ENCODE measurements around the gene ETV1. TPM values are rescaled to one million over a fixed set of nuclear protein-coding genes. Genes with fewer than 3 reads are reported as not detected.

The ETV1 gene
- total RNA-seq, 1 donor from 2014 or later = 15.2 TPM

DNA sequence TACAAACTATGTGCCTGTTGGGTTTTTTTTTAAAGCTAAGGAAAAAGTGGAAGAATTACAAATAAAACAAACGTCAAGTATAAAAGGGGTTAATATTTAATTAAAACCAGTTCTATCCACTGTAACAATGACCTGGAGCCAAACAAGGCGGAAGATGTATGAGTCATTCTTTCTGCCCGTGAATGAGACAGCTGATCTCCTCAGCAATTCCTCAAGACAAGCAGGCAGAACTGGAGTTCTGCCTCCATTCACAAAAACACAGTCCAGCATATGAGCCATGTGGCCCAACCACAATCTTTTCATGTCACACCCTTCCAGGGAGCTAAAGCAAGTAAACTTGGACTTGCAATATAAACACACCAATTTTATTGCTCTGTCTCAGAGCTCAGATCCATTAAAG lies 8.4 kb downstream of the ETV1 start:
- Mint-ChIP-seq H3K9me3 (ENCODE audit: unreplicated experiment) (no peaks in the 10 kb centered on the region), H3K4me3 (ENCODE audit: unreplicated experiment) (no peak overlapping the region), H3K4me1 (ENCODE audit: unreplicated experiment) (peaks cover 31% of the 10 kb centered on the region), H3K27ac (ENCODE audit: unreplicated experiment) (peak overlapping the region; percentile 78), H3K36me3 (ENCODE audit: unreplicated experiment) (peaks cover 9% of the 10 kb centered on the region), H3K27me3 (ENCODE audit: unreplicated experiment) (no peaks in the 10 kb centered on the region)
- TF ChIP-seq, protein P1, sequence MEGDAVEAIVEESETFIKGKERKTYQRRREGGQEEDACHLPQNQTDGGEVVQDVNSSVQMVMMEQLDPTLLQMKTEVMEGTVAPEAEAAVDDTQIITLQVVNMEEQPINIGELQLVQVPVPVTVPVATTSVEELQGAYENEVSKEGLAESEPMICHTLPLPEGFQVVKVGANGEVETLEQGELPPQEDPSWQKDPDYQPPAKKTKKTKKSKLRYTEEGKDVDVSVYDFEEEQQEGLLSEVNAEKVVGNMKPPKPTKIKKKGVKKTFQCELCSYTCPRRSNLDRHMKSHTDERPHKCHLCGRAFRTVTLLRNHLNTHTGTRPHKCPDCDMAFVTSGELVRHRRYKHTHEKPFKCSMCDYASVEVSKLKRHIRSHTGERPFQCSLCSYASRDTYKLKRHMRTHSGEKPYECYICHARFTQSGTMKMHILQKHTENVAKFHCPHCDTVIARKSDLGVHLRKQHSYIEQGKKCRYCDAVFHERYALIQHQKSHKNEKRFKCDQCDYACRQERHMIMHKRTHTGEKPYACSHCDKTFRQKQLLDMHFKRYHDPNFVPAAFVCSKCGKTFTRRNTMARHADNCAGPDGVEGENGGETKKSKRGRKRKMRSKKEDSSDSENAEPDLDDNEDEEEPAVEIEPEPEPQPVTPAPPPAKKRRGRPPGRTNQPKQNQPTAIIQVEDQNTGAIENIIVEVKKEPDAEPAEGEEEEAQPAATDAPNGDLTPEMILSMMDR (IDR thresholded peaks at IDR 0.05) = no peak
- no peak for DNase-seq (ENCODE audit: extremely low spot score, unreplicated experiment)

DNA sequence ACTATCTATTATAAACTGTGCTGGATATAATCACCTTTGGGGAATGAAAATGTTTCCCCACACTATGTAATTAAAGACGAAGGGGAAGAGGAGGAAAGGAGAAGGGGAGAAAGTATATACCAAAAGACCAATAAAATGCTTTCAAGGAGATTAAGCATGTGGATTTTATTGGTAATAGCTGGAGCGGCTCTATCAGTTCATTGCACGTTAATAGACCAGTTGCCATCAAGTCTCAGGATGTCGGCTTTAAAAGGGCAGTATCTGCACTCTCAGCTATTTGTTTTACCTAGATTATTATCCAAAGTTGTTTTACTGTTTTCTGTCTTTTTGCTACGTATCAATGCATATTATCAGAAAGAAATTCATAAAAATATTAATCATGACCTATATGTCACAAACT lies 9.0 kb downstream of the ETV1 start:
- no peaks in the 10 kb centered on the region for H3K27me3 Mint-ChIP-seq (ENCODE audit: unreplicated experiment)
- H3K4me1 Mint-ChIP-seq (ENCODE audit: unreplicated experiment) = peaks cover 31% of the 10 kb centered on the region
- peak overlapping the region; percentile 5 for H3K4me3 Mint-ChIP-seq (ENCODE audit: unreplicated experiment)
- no peak for DNase-seq (ENCODE audit: extremely low spot score, unreplicated experiment)
- TF ChIP-seq, protein P1 (IDR thresholded peaks at IDR 0.05) = no peak
- peak overlapping the region; percentile 78 for H3K27ac Mint-ChIP-seq (ENCODE audit: unreplicated experiment)
- H3K9me3 Mint-ChIP-seq (ENCODE audit: unreplicated experiment) = no peaks in the 10 kb centered on the region
- peaks cover 11% of the 10 kb centered on the region for H3K36me3 Mint-ChIP-seq (ENCODE audit: unreplicated experiment)

DNA sequence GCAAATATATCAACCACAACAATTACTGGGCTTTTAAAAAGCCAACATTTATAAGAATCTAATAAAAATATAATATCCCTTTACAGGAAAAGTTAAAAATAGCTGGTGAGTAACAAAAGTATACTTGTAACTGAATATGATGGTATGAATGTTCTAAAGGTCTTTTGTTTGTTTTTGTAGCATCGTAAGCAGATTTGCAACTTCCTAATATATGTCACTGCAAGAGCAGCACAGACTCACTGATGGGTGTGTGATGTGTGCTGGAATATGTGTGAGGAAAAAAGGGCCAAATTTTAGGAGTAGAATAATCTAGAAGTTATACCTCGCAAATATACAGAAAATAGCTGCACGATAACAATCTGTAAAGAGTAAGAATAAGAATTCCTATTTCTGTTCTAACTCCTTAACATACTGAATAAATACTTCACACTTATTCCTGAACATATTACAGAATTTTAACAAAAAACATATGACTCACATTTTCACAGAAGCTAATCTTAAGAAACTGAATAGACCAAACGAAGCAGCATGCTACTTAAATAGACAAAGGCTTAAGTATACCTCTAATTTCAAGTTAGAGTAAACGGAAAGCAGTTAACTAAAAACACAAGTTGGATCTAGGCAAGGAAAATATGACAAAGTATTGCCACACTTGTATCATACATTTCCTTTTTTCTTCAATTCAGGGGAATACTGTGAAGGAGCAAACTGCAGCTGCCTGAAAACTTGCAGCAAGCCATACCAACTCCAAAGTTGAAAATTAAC lies 9.6 kb downstream of the ETV1 start:
- peak overlapping the region; percentile 78 for H3K27ac Mint-ChIP-seq (ENCODE audit: unreplicated experiment)
- H3K4me1 Mint-ChIP-seq (ENCODE audit: unreplicated experiment) = peaks cover 31% of the 10 kb centered on the region
- peak overlapping the region; percentile 5 for H3K4me3 Mint-ChIP-seq (ENCODE audit: unreplicated experiment)
- H3K36me3 Mint-ChIP-seq (ENCODE audit: unreplicated experiment) = peaks cover 11% of the 10 kb centered on the region
- H3K27me3 Mint-ChIP-seq (ENCODE audit: unreplicated experiment) = no peaks in the 10 kb centered on the region
- TF ChIP-seq, protein P1 (IDR thresholded peaks at IDR 0.05) = no peak
- no peak for DNase-seq (ENCODE audit: extremely low spot score, unreplicated experiment)
- no peaks in the 10 kb centered on the region for H3K9me3 Mint-ChIP-seq (ENCODE audit: unreplicated experiment)

DNA sequence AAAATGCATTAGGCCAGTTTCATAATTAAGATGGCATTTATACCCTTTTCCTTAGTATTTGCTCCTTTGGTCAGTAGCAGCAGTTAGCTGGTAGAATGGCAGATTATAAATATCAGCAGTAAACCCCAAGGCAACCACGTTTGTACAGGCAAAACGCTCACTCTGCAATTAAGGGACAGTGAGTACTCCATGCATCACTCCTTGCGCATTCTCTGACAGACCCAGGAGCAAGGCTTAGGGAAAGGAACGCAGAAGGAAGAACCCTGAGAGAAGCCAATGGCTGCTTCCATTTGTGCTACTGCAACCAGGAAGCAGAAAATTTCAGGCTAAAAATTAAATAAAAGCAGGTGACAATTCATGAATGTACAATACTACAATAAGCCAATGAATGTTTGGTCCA lies 12.9 kb downstream of the ETV1 start:
- Mint-ChIP-seq H3K27me3 (ENCODE audit: unreplicated experiment) (no peaks in the 10 kb centered on the region), H3K4me3 (ENCODE audit: unreplicated experiment) (no peak overlapping the region)

DNA sequence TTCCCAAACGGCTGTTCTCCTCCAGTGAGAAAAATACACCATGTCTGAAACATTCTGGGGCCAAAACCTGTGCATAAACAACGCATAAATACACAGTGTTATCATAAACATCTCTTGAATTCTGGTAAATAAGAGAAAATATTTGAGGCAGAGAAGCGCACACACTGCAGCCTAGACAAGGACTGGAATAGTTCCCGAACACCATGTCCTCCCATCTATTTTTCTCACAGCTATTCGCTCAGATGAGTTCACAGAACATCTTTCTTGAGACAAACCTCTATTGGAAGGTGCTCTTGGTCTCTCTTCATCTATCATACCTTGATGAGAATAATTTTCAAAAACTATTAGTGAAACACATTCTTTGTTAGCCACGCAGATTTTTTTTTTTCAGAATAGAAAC lies 24.4 kb downstream of the ETV1 start:
- Mint-ChIP-seq H3K4me3 (ENCODE audit: unreplicated experiment) (no peak overlapping the region), H3K4me1 (ENCODE audit: unreplicated experiment) (no peaks in the 10 kb centered on the region), H3K9me3 (ENCODE audit: unreplicated experiment) (no peaks in the 10 kb centered on the region), H3K27ac (ENCODE audit: unreplicated experiment) (no peak overlapping the region), H3K27me3 (ENCODE audit: unreplicated experiment) (no peaks in the 10 kb centered on the region), H3K36me3 (ENCODE audit: unreplicated experiment) (no peaks in the 10 kb centered on the region)
- DNase-seq (ENCODE audit: extremely low spot score, unreplicated experiment) = no peak
- TF ChIP-seq, protein P1 (IDR thresholded peaks at IDR 0.05) = no peak

More for the DNA sequence above, 12.9 kb downstream of the ETV1 start:
- TF ChIP-seq, protein P1 (IDR thresholded peaks at IDR 0.05) = no peak
- peaks cover 19% of the 10 kb centered on the region for H3K36me3 Mint-ChIP-seq (ENCODE audit: unreplicated experiment)
- no peak overlapping the region for H3K27ac Mint-ChIP-seq (ENCODE audit: unreplicated experiment)
- H3K4me1 Mint-ChIP-seq (ENCODE audit: unreplicated experiment) = peaks cover 27% of the 10 kb centered on the region
- no peaks in the 10 kb centered on the region for H3K9me3 Mint-ChIP-seq (ENCODE audit: unreplicated experiment)
- DNase-seq (ENCODE audit: extremely low spot score, unreplicated experiment) = no peak
